ENCODE results near the gene TMEM131L.

GRCh38 chr4:153448003-153448731 is 18.0 kb upstream of the TMEM131L start:
- TF ChIP-seq CTCF (IDR thresholded peaks at IDR 0.05; ENCODE audit: low read length) (no peak), EZH2 (optimal IDR thresholded peaks at IDR 0.05; ENCODE audit: low read depth, low read length) (no peak), EZH2phosphoT487 (IDR thresholded peaks at IDR 0.05; ENCODE audit: low read length) (no peak)
